ENCODE data around the gene FA2H. TPM values are rescaled to one million over a fixed set of nuclear protein-coding genes. Genes with fewer than 3 reads are reported as not detected.

The FA2H gene
- total and polyA plus RNA-seq, 2 of the 13 experiments (the other 11 are each of a cell fraction or from before 2014, with no cell fraction given) = 0.20 TPM; not detected in 1

DNA sequence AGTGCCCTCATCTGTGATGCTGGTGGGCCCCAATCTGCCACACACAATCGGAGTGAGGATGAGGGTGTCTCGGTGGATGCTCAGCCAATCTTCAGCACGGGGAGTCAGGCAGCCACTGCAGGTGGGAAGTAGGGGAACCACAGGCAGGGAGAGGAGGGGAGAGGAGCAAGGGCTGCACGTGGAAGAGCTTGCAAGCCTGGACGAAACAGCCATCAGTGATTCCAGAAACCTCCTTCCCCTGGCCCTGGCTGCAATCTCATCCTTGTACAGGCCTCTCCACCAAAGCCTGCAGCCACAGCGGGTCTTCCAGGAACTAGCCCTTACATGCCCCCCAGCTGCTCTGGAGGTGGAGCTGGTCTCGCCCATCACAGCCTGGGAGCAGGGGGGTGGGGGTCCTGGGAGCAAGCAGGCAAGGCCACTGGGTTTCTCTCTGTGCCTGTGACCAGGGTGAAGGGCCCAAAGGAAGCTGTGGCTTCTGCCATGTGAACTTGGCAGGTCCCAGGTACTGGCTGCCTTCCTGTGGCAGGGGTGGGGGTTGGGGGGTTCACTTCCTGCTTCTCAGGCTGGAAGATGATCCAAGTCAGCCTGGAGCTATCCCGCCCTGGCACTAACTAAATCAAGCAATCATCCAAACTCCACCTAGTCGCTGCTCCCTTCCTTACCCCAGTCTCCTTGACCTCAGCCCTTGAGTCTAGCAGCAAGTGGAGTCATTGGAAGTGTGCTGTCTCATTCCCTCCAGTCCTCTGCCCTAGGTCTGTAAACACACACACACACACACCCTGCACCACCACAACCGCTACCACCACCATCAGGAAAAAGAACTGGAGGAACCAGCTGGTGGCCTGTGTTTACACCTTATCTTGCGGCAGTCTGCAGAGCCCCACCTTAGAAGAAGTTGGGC, 44.6 kb downstream of the FA2H start:
- H3K4me3 ChIP-seq (replicated peaks in 1 of 3; ENCODE audit: insufficient read depth in 1 of 3, low read depth in 2 of 3, low read length in 3 of 3) = no peak overlapping the region; a peak in 1 of 6 replicates
- whole genome bisulfite sequencing (ENCODE audit: low lambda C conversion rate) = 55% methylated on average over 10 of the region's 11 CpGs

More for the DNA sequence above, 44.6 kb downstream of the FA2H start:
- ATAC-seq = no peak
- Histone ChIP-seq H3K27ac (ENCODE audit: extremely low read length, insufficient read depth, low read length) (no peak overlapping the region), H3K27me3 (ENCODE audit: control insufficient read depth in 1 of 2, insufficient read depth in 2 of 2, low read length in 2 of 2) (peaks cover 5 to 26% of the 10 kb centered on the region in 2 experiments; a peak in 4 of 5 replicates), H4K20me1 (ENCODE audit: insufficient read depth, low read length) (no peaks in the 10 kb centered on the region), H3K79me2 (ENCODE audit: insufficient read depth, low read length) (no peaks in the 10 kb centered on the region), H3K4me1 (ENCODE audit: insufficient read depth, low read length) (peaks cover 56% of the 10 kb centered on the region), H3K36me3 (replicated peaks in 1 of 2; ENCODE audit: control insufficient read depth in 1 of 2, insufficient read depth in 2 of 2, low read length in 2 of 2) (no peaks in the 10 kb centered on the region), H3K9ac (ENCODE audit: insufficient read depth, low read depth, low read length) (no peak overlapping the region), H2AFZ (ENCODE audit: low read length) (peak overlapping the region; percentile 28), H3K4me2 (ENCODE audit: low read depth, low read length) (peak overlapping the region; percentile 46), H3K9me3 (ENCODE audit: low read length) (peaks cover 8% of the 10 kb centered on the region)
- BruUV-seq (replicated peaks) = no TSS peak
- TF ChIP-seq KDM5B (CRISPR knock-in tag; IDR thresholded peaks at IDR 0.05; ENCODE audit: borderline replicate concordance) (0 out of 2 replicates have a peak, but pooled peaks have one; percentile 44), RELA (CRISPR knock-in tag; IDR thresholded peaks at IDR 0.05) (no peak), KDM2A (CRISPR knock-in tag; IDR thresholded peaks at IDR 0.05; ENCODE audit: borderline replicate concordance, low read depth) (no peak), ZNF292 (CRISPR knock-in tag; IDR thresholded peaks at IDR 0.05; ENCODE audit: borderline replicate concordance, low read depth) (peak; percentile 13; the same call in 1 of the 2 replicates), HIVEP1 (CRISPR knock-in tag; IDR thresholded peaks at IDR 0.05) (0 out of 2 replicates have a peak, but pooled peaks have one; percentile 58), ZNF891 (CRISPR knock-in tag; IDR thresholded peaks at IDR 0.05) (0 out of 2 replicates have a peak, but pooled peaks have one; percentile 25), NRL (CRISPR knock-in tag; IDR thresholded peaks at IDR 0.05; ENCODE audit: borderline replicate concordance) (0 out of 2 replicates have a peak, but pooled peaks have one; percentile 26), SOX6 (IDR thresholded peaks at IDR 0.05) (no peak), SOX6 (CRISPR knock-in tag; IDR thresholded peaks at IDR 0.05) (0 out of 2 replicates have a peak, but pooled peaks have one; percentile 40), MAZ (IDR thresholded peaks at IDR 0.05; ENCODE audit: borderline replicate concordance, low read depth, low read length) (no peak), MAZ (CRISPR knock-in tag; IDR thresholded peaks at IDR 0.05; ENCODE audit: low read depth) (0 out of 2 replicates have a peak, but pooled peaks have one; percentile 26), ZNF776 (CRISPR knock-in tag; IDR thresholded peaks at IDR 0.05) (0 out of 2 replicates have a peak, but pooled peaks have one; percentile 40), ZNF441 (CRISPR knock-in tag; IDR thresholded peaks at IDR 0.05; ENCODE audit: borderline replicate concordance) (no peak)
- TF ChIP-seq, protein P1, sequence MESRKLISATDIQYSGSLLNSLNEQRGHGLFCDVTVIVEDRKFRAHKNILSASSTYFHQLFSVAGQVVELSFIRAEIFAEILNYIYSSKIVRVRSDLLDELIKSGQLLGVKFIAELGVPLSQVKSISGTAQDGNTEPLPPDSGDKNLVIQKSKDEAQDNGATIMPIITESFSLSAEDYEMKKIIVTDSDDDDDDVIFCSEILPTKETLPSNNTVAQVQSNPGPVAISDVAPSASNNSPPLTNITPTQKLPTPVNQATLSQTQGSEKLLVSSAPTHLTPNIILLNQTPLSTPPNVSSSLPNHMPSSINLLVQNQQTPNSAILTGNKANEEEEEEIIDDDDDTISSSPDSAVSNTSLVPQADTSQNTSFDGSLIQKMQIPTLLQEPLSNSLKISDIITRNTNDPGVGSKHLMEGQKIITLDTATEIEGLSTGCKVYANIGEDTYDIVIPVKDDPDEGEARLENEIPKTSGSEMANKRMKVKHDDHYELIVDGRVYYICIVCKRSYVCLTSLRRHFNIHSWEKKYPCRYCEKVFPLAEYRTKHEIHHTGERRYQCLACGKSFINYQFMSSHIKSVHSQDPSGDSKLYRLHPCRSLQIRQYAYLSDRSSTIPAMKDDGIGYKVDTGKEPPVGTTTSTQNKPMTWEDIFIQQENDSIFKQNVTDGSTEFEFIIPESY (CRISPR knock-in tag; IDR thresholded peaks at IDR 0.05) = peak; percentile 27; the same call in 1 of the 2 replicates
- TF ChIP-seq, protein P2, sequence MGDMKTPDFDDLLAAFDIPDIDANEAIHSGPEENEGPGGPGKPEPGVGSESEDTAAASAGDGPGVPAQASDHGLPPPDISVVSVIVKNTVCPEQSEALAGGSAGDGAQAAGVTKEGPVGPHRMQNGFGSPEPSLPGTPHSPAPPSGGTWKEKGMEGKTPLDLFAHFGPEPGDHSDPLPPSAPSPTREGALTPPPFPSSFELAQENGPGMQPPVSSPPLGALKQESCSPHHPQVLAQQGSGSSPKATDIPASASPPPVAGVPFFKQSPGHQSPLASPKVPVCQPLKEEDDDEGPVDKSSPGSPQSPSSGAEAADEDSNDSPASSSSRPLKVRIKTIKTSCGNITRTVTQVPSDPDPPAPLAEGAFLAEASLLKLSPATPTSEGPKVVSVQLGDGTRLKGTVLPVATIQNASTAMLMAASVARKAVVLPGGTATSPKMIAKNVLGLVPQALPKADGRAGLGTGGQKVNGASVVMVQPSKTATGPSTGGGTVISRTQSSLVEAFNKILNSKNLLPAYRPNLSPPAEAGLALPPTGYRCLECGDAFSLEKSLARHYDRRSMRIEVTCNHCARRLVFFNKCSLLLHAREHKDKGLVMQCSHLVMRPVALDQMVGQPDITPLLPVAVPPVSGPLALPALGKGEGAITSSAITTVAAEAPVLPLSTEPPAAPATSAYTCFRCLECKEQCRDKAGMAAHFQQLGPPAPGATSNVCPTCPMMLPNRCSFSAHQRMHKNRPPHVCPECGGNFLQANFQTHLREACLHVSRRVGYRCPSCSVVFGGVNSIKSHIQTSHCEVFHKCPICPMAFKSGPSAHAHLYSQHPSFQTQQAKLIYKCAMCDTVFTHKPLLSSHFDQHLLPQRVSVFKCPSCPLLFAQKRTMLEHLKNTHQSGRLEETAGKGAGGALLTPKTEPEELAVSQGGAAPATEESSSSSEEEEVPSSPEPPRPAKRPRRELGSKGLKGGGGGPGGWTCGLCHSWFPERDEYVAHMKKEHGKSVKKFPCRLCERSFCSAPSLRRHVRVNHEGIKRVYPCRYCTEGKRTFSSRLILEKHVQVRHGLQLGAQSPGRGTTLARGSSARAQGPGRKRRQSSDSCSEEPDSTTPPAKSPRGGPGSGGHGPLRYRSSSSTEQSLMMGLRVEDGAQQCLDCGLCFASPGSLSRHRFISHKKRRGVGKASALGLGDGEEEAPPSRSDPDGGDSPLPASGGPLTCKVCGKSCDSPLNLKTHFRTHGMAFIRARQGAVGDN (CRISPR knock-in tag; IDR thresholded peaks at IDR 0.05) = peak; percentile 54
- TF ChIP-seq, protein P3, sequence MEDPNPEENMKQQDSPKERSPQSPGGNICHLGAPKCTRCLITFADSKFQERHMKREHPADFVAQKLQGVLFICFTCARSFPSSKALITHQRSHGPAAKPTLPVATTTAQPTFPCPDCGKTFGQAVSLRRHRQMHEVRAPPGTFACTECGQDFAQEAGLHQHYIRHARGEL (CRISPR knock-in tag; IDR thresholded peaks at IDR 0.05) = 0 out of 2 replicates have a peak, but pooled peaks have one; percentile 43
- FAIRE-seq = no peak
- in situ Hi-C loops (cut with HindIII; ENCODE audit: extremely low pct_ligation_motif_present, low pct_unique_long_range_greater_than_20kb) = no loop called here
- ChIA-PET POLR2A (interaction anchor here (1.4 kb wide), 1 partner anchor 29 kb away, joined by 4 read pairs; the partner anchor contains the start of gene MLKL), CTCF (ENCODE audit: low intra/inter-chr PET ratio, low total read pairs) (no interaction called here)
- no peak for DNase-seq (ENCODE audit: low spot score)
- intact Hi-C loops (cut with micrococcal nuclease; ENCODE audit: unreplicated experiment) = no loop called here
